Stimulated activated CD8-positive, alpha-beta memory T cell treated with anti-CD3 and anti-CD28 coated beads, Interleukin-12 subunit alpha, Interleukin-12 subunit beta, amount 100 ng/mL, for 24 hours (primary cell): ENCODE data around the gene ZNF470.

Experiments used
- DNase-seq: peaks from one replicate; pipeline ENCODE4 v3.0.0-alpha.2; 2020; ENCODE audit errors: extremely low read depth

Gene ZNF470

GRCh38 chr19:56608274-56608964 lies 41.2 kb downstream of the ZNF470 start:
- DNase-seq: no peak

GRCh38 chr19:56611288-56611687 lies 44.0 kb downstream of the ZNF470 start:
- DNase-seq: no peak

GRCh38 chr19:56612737-56613136 lies 45.5 kb downstream of the ZNF470 start:
- no peak for DNase-seq

GRCh38 chr19:56613639-56614038 lies 46.4 kb downstream of the ZNF470 start:
- no peak for DNase-seq

- DNase-seq: no peak
Observed at GRCh38 chr19:56617531-56617930, 50.3 kb downstream of the ZNF470 start.

- no peak for DNase-seq
Observed at GRCh38 chr19:56619121-56619520, 51.9 kb downstream of the ZNF470 start.

- no peak for DNase-seq
Observed at GRCh38 chr19:56622374-56622773, 55.1 kb downstream of the ZNF470 start.

GRCh38 chr19:56623006-56623405 lies 55.7 kb downstream of the ZNF470 start:
- DNase-seq: no peak

- no peak for DNase-seq
Observed at GRCh38 chr19:56625708-56626107, 58.4 kb downstream of the ZNF470 start.

GRCh38 chr19:56633021-56633420 lies 65.8 kb downstream of the ZNF470 start:
- DNase-seq: no peak

GRCh38 chr19:56637976-56638555 lies 70.8 kb downstream of the ZNF470 start:
- no peak for DNase-seq
